NT2/D1 (cell line): ENCODE measurements around the gene ATP23.

ENCODE experiments used
- DNase-seq: peaks from one replicate; pipeline ENCODE4 v3.0.0-alpha.2; 2011; ENCODE audit warnings: low read depth, low spot score
- H3K27me3 ChIP-seq: 2 replicates; pipeline ENCODE4 v1.6.0; 2011; ENCODE audit warnings: mild to moderate bottlenecking; ENCODE audit not compliant: insufficient read length, insufficient read depth
- H3K36me3 ChIP-seq: 2 replicates; pipeline ENCODE4 v1.6.1; 2011; ENCODE audit warnings: mild to moderate bottlenecking, low read length, mixed read lengths; ENCODE audit not compliant: insufficient read depth, insufficient read length
- H3K4me1 ChIP-seq: 2 replicates; pipeline ENCODE4 v1.5.1; 2011; ENCODE audit not compliant: insufficient read depth, insufficient read length
- H3K4me3 ChIP-seq: 2 replicates; pipeline ENCODE4 v1.5.1; 2011; ENCODE audit warnings: low read depth; ENCODE audit not compliant: insufficient read length
- H3K9ac ChIP-seq: 2 replicates; pipeline ENCODE4 v1.6.0; 2011; ENCODE audit warnings: low read depth; ENCODE audit not compliant: insufficient read length
- H3K9me3 ChIP-seq: 2 replicates; pipeline ENCODE4 v1.5.1; 2011; ENCODE audit warnings: mild to moderate bottlenecking, low read length; ENCODE audit not compliant: insufficient read depth
- SUZ12 ChIP-seq: IDR thresholded peaks from 2 replicates; pipeline ENCODE4 v1.6.1; 2011; ENCODE audit not compliant: insufficient read length, insufficient read depth; ENCODE audit errors: extremely low read depth
- YY1 ChIP-seq: IDR thresholded peaks from 2 replicates; pipeline ENCODE4 v1.6.1; 2011; ENCODE audit not compliant: insufficient read length, insufficient read depth
- ZNF274 ChIP-seq: IDR thresholded peaks from 2 replicates; pipeline ENCODE4 v1.6.1; 2011; ENCODE audit warnings: mild to moderate bottlenecking, low read depth, low read length

ATP23 gene

GRCh38 chr12:57985685-57986084 is 44.3 kb downstream of the ATP23 start:
- Histone ChIP-seq H3K36me3 (no peaks in the 10 kb centered on the region), H3K9me3 (no peaks in the 10 kb centered on the region), H3K4me3 (no peak overlapping the region), H3K27me3 (no peaks in the 10 kb centered on the region), H3K4me1 (no peaks in the 10 kb centered on the region), H3K9ac (no peak overlapping the region)
- TF ChIP-seq YY1 = no peak
- no peak for TF ChIP-seq ZNF274
- TF ChIP-seq SUZ12 = no peak
- DNase-seq = no peak

- no peaks in the 10 kb centered on the region for H3K9me3 ChIP-seq
- DNase-seq = no peak
- H3K27me3 ChIP-seq = no peaks in the 10 kb centered on the region
- H3K4me1 ChIP-seq = no peaks in the 10 kb centered on the region
- H3K36me3 ChIP-seq = no peaks in the 10 kb centered on the region
- H3K4me3 ChIP-seq = no peak overlapping the region
- no peak overlapping the region for H3K9ac ChIP-seq
- TF ChIP-seq YY1 (no peak), SUZ12 (no peak), ZNF274 (no peak)
Observed at GRCh38 chr12:57989838-57990237, 48.5 kb downstream of the ATP23 start.

DNA sequence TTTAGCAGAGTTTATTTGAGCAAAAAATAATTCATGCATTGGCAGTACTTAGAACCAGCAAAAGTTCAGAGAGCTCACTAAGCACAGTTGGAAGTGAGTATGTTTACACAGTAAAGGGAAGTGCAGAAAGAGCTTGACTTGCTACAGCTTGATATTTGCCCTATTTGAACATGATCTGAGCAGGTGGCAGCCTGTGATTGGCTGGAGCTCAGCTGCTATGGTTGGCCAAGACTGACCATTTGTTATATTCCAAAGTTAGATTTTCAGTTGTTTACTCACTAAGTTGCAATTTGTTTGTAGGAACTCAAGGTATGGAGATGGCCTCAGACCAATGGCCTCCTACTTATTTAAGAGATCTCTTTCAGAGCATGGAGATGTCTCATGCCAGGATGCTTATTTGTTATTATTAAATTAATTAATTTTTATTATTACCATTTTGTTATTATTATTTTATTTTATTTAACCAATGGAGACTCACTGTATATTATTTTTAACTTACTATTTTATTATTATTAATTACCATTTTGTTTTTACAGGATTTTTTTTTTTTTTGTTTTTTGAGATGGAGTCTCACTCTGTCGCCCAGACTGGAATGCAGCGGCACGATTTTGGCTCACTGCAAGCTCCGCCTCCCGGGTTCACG is 49.0 kb downstream of the ATP23 start:
- H3K9me3 ChIP-seq = no peaks in the 10 kb centered on the region
- H3K27me3 ChIP-seq = no peaks in the 10 kb centered on the region
- DNase-seq = no peak
- TF ChIP-seq YY1 (no peak), ZNF274 (no peak), SUZ12 (no peak)
- H3K36me3 ChIP-seq = no peaks in the 10 kb centered on the region
- H3K4me1 ChIP-seq = no peaks in the 10 kb centered on the region
- H3K9ac ChIP-seq = no peak overlapping the region
- H3K4me3 ChIP-seq = no peak overlapping the region

- no peak overlapping the region for H3K9ac ChIP-seq
- no peaks in the 10 kb centered on the region for H3K4me1 ChIP-seq
- H3K27me3 ChIP-seq = no peaks in the 10 kb centered on the region
- TF ChIP-seq YY1 = no peak
- no peak for TF ChIP-seq ZNF274
- TF ChIP-seq SUZ12 = no peak
- no peak overlapping the region for H3K4me3 ChIP-seq
- no peaks in the 10 kb centered on the region for H3K36me3 ChIP-seq
- H3K9me3 ChIP-seq = peaks cover 14% of the 10 kb centered on the region
- DNase-seq = no peak
Observed at GRCh38 chr12:57992001-57992400, 50.6 kb downstream of the ATP23 start.

GRCh38 chr12:57993030-57993429 is 51.7 kb downstream of the ATP23 start:
- Histone ChIP-seq H3K36me3 (no peaks in the 10 kb centered on the region), H3K9me3 (peaks cover 24% of the 10 kb centered on the region), H3K9ac (no peak overlapping the region), H3K27me3 (no peaks in the 10 kb centered on the region), H3K4me1 (no peaks in the 10 kb centered on the region), H3K4me3 (no peak overlapping the region)
- DNase-seq = no peak
- TF ChIP-seq ZNF274 (no peak), YY1 (no peak), SUZ12 (no peak)

GRCh38 chr12:57993834-57994233 is 52.5 kb downstream of the ATP23 start:
- H3K9me3 ChIP-seq = peaks cover 32% of the 10 kb centered on the region
- H3K36me3 ChIP-seq = no peaks in the 10 kb centered on the region
- H3K9ac ChIP-seq = no peak overlapping the region
- no peak for DNase-seq
- no peaks in the 10 kb centered on the region for H3K27me3 ChIP-seq
- no peak overlapping the region for H3K4me3 ChIP-seq
- TF ChIP-seq SUZ12 = no peak
- no peak for TF ChIP-seq ZNF274
- no peak for TF ChIP-seq YY1
- no peaks in the 10 kb centered on the region for H3K4me1 ChIP-seq

DNA sequence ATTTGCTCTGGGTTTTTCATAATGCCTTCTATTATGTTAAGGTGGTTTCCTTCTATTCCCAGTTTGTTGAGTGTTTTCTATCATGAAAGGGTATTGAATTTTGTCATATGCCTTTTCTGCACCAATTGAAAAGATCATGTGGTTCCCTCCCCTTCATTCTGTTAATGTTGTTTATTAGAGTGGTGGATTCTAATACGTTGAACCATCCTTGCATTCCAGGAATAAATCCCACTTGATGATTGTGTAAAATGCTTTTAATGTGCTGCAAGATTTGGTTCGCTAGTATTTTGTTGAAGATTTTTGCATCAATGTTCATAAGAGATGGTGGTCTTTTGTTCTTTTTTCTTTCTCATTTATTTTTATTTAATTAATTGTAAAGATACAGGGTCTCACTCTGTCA is 55.2 kb downstream of the ATP23 start:
- Histone ChIP-seq H3K36me3 (no peaks in the 10 kb centered on the region), H3K9me3 (peaks cover 47% of the 10 kb centered on the region), H3K9ac (no peak overlapping the region), H3K4me1 (no peaks in the 10 kb centered on the region), H3K4me3 (no peak overlapping the region), H3K27me3 (no peaks in the 10 kb centered on the region)
- DNase-seq = no peak
- no peak for TF ChIP-seq ZNF274
- TF ChIP-seq YY1 = no peak
- no peak for TF ChIP-seq SUZ12

GRCh38 chr12:57998251-57998650 is 56.9 kb downstream of the ATP23 start:
- Histone ChIP-seq H3K4me3 (no peak overlapping the region), H3K27me3 (no peaks in the 10 kb centered on the region), H3K36me3 (no peaks in the 10 kb centered on the region), H3K4me1 (no peaks in the 10 kb centered on the region), H3K9ac (no peak overlapping the region), H3K9me3 (peaks cover 47% of the 10 kb centered on the region)
- no peak for TF ChIP-seq YY1
- no peak for TF ChIP-seq ZNF274
- TF ChIP-seq SUZ12 = no peak
- no peak for DNase-seq
